Liver (tissue), 3 donors: ENCODE measurements around the gene IRF3.

ENCODE experiments used
- CTCF ChIP-seq: fragments of 150-350 bp; IDR thresholded peaks from 2 replicates; pipeline ENCODE4 v1.5.1; 2017; ENCODE audit warnings: improper control_type of control experiment, low read depth, low read length; ENCODE audit not compliant: missing input control
- GABPA ChIP-seq, 2 donors: IDR thresholded peaks in 1 of 2; conservative IDR thresholded peaks in 1 of 2; 2 replicates each; pipeline ENCODE4 v1.6.1; 2016; ENCODE audit warnings: antibody characterized with exemption in 2 of 2, mild to moderate bottlenecking in 1 of 2, moderate library complexity in 1 of 2
- HNF4G ChIP-seq: IDR thresholded peaks from 2 replicates; pipeline ENCODE4 v1.6.1; 2016; ENCODE audit warnings: antibody characterized with exemption
- MAX ChIP-seq: IDR thresholded peaks from 2 replicates; pipeline ENCODE4 v1.6.1; 2016; ENCODE audit warnings: antibody characterized with exemption
- REST ChIP-seq: IDR thresholded peaks from 2 replicates; pipeline ENCODE4 v1.6.1; 2016; ENCODE audit warnings: antibody characterized with exemption, mild to moderate bottlenecking
- TAF1 ChIP-seq: conservative IDR thresholded peaks from 2 replicates; pipeline ENCODE4 v1.6.1; 2016; ENCODE audit warnings: antibody characterized with exemption, mild to moderate bottlenecking
- YY1 ChIP-seq: IDR thresholded peaks from 2 replicates; pipeline ENCODE4 v1.6.1; 2016; ENCODE audit warnings: antibody characterized with exemption, mild to moderate bottlenecking
- donor health status: healthy.
- donor health status: healthy.

- TF ChIP-seq CTCF (no peak), HNF4G (no peak), YY1 (no peak), REST (no peak), GABPA (IDR thresholded peaks at IDR 0.05 in 1 of 2, conservative IDR thresholded peaks at IDR 0.05 in 1 of 2) (no peak), TAF1 (no peak), MAX (no peak)
Measured at GRCh38 chr19:49690656-49691242, 25.1 kb upstream of the IRF3 start, which contains the start of gene CPT1C.
